GM12891 (cell line): ENCODE results near the gene UBE2M.

Experiments used
- PAX5 ChIP-seq: IDR thresholded peaks from 2 replicates; pipeline ENCODE4 v1.6.1; 2011; ENCODE audit warnings: low read length, moderate library complexity, mild to moderate bottlenecking; ENCODE audit not compliant: insufficient read depth, severe bottlenecking
- POLR2A ChIP-seq: IDR thresholded peaks from 2 replicates; pipeline ENCODE4 v1.6.1; 2011; ENCODE audit warnings: low read depth, low read length, control low read depth
- POLR2AphosphoS5 ChIP-seq: IDR thresholded peaks from 2 replicates; pipeline ENCODE4 v1.6.1; 2011; ENCODE audit warnings: low read depth, low read length, control low read depth
- SPI1 ChIP-seq: IDR thresholded peaks from 2 replicates; pipeline ENCODE4 v1.6.1; 2011; ENCODE audit warnings: low read depth, low read length, control low read depth
- TAF1 ChIP-seq: IDR thresholded peaks from 2 replicates; pipeline ENCODE4 v1.6.1; 2011; ENCODE audit warnings: low read depth, low read length, control low read depth

- TF ChIP-seq POLR2A: no peak
- no peak for TF ChIP-seq TAF1
- TF ChIP-seq POLR2AphosphoS5: no peak
- TF ChIP-seq SPI1: no peak
- TF ChIP-seq PAX5: no peak
These were observed 10.2 kb upstream of the UBE2M start for GRCh38 chr19:58568453-58569130.
